ENCODE results near the gene RNF213.
"Not testable (repeated sequence)": the region's sequence is repeated elsewhere in the genome, so short reads cannot be mapped to it uniquely, and the experiment has no call there.

DNA sequence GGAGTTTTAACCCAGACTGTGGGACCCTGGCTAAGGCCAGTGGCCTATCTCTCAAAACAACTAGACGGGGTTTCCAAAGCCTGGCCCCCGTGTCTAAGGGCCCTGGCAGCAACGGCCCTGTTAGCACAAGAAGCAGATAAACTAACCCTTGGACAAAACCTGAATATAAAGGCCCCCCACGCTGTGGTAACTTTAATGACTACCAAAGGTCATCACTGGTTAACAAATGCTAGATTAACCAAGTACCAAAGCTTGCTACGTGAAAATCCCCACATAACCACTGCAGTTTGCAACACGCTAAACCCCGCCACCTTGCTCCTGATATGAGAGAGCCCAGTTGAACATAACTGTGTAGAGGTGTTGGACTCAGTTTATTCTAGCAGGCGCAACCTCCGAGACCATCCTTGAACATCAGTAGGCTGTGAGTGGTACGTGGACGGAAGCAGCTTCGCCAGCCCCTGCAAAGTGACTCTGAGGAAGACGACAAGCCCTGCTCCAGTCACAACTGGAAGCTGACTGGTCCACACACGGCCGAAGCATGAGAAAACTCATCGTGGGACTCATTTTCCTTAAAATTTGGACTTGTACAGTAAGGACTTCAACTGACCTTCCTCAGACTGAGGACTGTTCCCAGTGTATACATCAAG, 149.9 kb downstream of the RNF213 start:
- TF ChIP-seq, protein P1, sequence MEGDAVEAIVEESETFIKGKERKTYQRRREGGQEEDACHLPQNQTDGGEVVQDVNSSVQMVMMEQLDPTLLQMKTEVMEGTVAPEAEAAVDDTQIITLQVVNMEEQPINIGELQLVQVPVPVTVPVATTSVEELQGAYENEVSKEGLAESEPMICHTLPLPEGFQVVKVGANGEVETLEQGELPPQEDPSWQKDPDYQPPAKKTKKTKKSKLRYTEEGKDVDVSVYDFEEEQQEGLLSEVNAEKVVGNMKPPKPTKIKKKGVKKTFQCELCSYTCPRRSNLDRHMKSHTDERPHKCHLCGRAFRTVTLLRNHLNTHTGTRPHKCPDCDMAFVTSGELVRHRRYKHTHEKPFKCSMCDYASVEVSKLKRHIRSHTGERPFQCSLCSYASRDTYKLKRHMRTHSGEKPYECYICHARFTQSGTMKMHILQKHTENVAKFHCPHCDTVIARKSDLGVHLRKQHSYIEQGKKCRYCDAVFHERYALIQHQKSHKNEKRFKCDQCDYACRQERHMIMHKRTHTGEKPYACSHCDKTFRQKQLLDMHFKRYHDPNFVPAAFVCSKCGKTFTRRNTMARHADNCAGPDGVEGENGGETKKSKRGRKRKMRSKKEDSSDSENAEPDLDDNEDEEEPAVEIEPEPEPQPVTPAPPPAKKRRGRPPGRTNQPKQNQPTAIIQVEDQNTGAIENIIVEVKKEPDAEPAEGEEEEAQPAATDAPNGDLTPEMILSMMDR (optimal IDR thresholded peaks at IDR 0.05 in 1 of 3, IDR thresholded peaks at IDR 0.05 in 1 of 3, conservative IDR thresholded peaks at IDR 0.05 in 1 of 3; ENCODE audit: extremely low read depth in 1 of 3, insufficient read depth in 2 of 3, low read length in 3 of 3), result not testable (repeated sequence)
- TF ChIP-seq EZH2 (IDR thresholded peaks at IDR 0.05; ENCODE audit: low read length), result not testable (repeated sequence)

Data from keratinocyte (primary cell).